Activated CD8-positive, alpha-beta memory T cell treated with anti-CD3 and anti-CD28 coated beads, Interleukin-2, amount 50 U/mL, for 4 hours (primary cell): Measurements from ENCODE around the gene GLRX.
A peak's percentile ranks its signal among the peaks of the same experiment; 100 is the strongest.

ENCODE experiments used
- DNase-seq: peaks from one replicate; pipeline ENCODE4 v3.0.0-alpha.2; 2020

The GLRX gene

GRCh38 chr5:95806687-95807086, 15.8 kb downstream of the GLRX start:
- no peak for DNase-seq

GRCh38 chr5:95804736-95805539, 17.6 kb downstream of the GLRX start:
- DNase-seq, result no peak

- DNase-seq, result no peak
Observed at GRCh38 chr5:95803271-95804148, 19.0 kb downstream of the GLRX start.

- DNase-seq, result no peak
Observed at GRCh38 chr5:95801961-95802360, 20.6 kb downstream of the GLRX start.

- DNase-seq, result no peak
Observed at GRCh38 chr5:95801532-95801931, 21.0 kb downstream of the GLRX start.

GRCh38 chr5:95800553-95800952, 22.0 kb downstream of the GLRX start:
- DNase-seq, result no peak

- no peak for DNase-seq
Observed at GRCh38 chr5:95799191-95799835, 23.2 kb downstream of the GLRX start.

GRCh38 chr5:95798545-95798944, 24.0 kb downstream of the GLRX start:
- no peak for DNase-seq

- DNase-seq, result no peak
Observed at GRCh38 chr5:95798048-95798447, 24.5 kb downstream of the GLRX start.

GRCh38 chr5:95797301-95797700, 25.2 kb downstream of the GLRX start:
- no peak for DNase-seq

GRCh38 chr5:95794070-95794516, 28.4 kb downstream of the GLRX start:
- no peak for DNase-seq

- DNase-seq, result no peak
Observed at GRCh38 chr5:95791751-95792150, 30.8 kb downstream of the GLRX start.

- DNase-seq, result no peak
Observed at GRCh38 chr5:95788493-95788892, 34.0 kb downstream of the GLRX start.

- DNase-seq, result no peak
Observed at GRCh38 chr5:95786821-95787418, 35.6 kb downstream of the GLRX start.

GRCh38 chr5:95784514-95785302, 37.8 kb downstream of the GLRX start:
- no peak for DNase-seq

GRCh38 chr5:95783661-95784060, 38.9 kb downstream of the GLRX start:
- DNase-seq, result no peak

- no peak for DNase-seq
Observed at GRCh38 chr5:95782181-95782580, 40.3 kb downstream of the GLRX start.

GRCh38 chr5:95781101-95781583, 41.4 kb downstream of the GLRX start:
- peak; percentile 74 for DNase-seq

GRCh38 chr5:95780597-95780996, 41.9 kb downstream of the GLRX start:
- no peak for DNase-seq

- no peak for DNase-seq
Observed at GRCh38 chr5:95779611-95780010, 42.9 kb downstream of the GLRX start.

GRCh38 chr5:95778713-95779436, 43.7 kb downstream of the GLRX start:
- no peak for DNase-seq
